Activated CD8-positive, alpha-beta T cell treated with anti-CD3 and anti-CD28 coated beads for 36 hours (primary cell): Measurements from ENCODE around the gene SEMA4D. TPM values are rescaled to one million over a fixed set of nuclear protein-coding genes. Genes with fewer than 3 reads are reported as not detected.

Experiments
- ATAC-seq: fragments of 200-7000 bp; cut with Tn5 transposase; one replicate; pipeline ENCODE4 v1.10.0; 2021; ENCODE audit warnings: mild to moderate bottlenecking, moderate library complexity
- CTCF ChIA-PET: fragments of 350-600 bp; sonication (Branson Sonifier 250); formaldehyde crosslinking; loops from one replicate; lab custom pipeline; 2021; ENCODE audit warnings: antibody characterized with exemption; lab: Charles Lee
- POLR2A ChIA-PET: fragments of 350-600 bp; sonication (Branson Sonifier 250); formaldehyde crosslinking; loops from one replicate; lab custom pipeline; 2021; ENCODE audit warnings: antibody characterized with exemption; lab: Charles Lee
- DNase-seq: peaks from one replicate; pipeline ENCODE4 v3.0.0-alpha.2; 2020
- H3K27ac Mint-ChIP-seq: one replicate; pipeline ENCODE4 v1.8.0; 2021; ENCODE audit warnings: mild to moderate bottlenecking, mixed read lengths
- H3K27me3 Mint-ChIP-seq: one replicate; pipeline ENCODE4 v1.8.0; 2021; ENCODE audit warnings: mixed read lengths
- H3K36me3 Mint-ChIP-seq: one replicate; pipeline ENCODE4 v1.8.0; 2021; ENCODE audit warnings: low read depth, mixed read lengths
- H3K4me1 Mint-ChIP-seq: one replicate; pipeline ENCODE4 v1.8.0; 2021; ENCODE audit warnings: low read depth, mixed read lengths
- H3K4me3 Mint-ChIP-seq: one replicate; pipeline ENCODE4 v1.8.0; 2021; ENCODE audit warnings: mild to moderate bottlenecking, moderate library complexity, mixed read lengths
- H3K9me3 Mint-ChIP-seq: one replicate; pipeline ENCODE4 v1.8.0; 2021; ENCODE audit warnings: mixed read lengths
- CTCF ChIP-seq: fragments of 200-600 bp; IDR thresholded peaks from one replicate; pipeline ENCODE4 v1.8.0; 2022; ENCODE audit warnings: antibody characterized with exemption, mild to moderate bottlenecking
- intact Hi-C: fragments of 100-400 bp; cut with micrococcal nuclease; formaldehyde crosslinking; loops from one replicate; pipeline ENCODE4 v1.10.0; 2022
- total RNA-seq, 2 experiments: library from RNA; stranded (reverse); gene quantifications; one replicate each; pipeline ENCODE4 v1.2.3, GENCODE V29; 2021

SEMA4D gene
- total RNA-seq, 2 experiments from 2014 or later = 290 to 317 TPM

- Mint-ChIP-seq H3K27me3 (no peaks in the 10 kb centered on the region), H3K27ac (peak overlapping the region; percentile 43), H3K9me3 (no peaks in the 10 kb centered on the region), H3K4me1 (peaks cover 9% of the 10 kb centered on the region), H3K36me3 (peaks cover 3% of the 10 kb centered on the region), H3K4me3 (no peak overlapping the region)
- CTCF ChIA-PET = interaction anchor here (1.0 to 1.2 kb wide), 2 partner anchors 9 to 182 kb away, joined by 3 read pairs; no protein-coding TSS in a partner anchor
- DNase-seq (no peak), ATAC-seq (peak; percentile 40)
- intact Hi-C loops = no loop called here
- no peak for TF ChIP-seq CTCF
- POLR2A ChIA-PET = interaction anchor here (1.0 to 1.8 kb wide), 5 partner anchors 9 to 43 kb away, joined by 3 to 7 read pairs (median 5); no protein-coding TSS in a partner anchor
These were observed 131.2 kb downstream of the SEMA4D start for GRCh38 chr9:89366711-89367110.

GRCh38 chr9:89365532-89365912 lies 132.4 kb downstream of the SEMA4D start:
- ChIA-PET CTCF (interaction anchor here (0.8 kb wide), 1 partner anchor 11 kb away, joined by 3 read pairs; no protein-coding TSS in a partner anchor), POLR2A (interaction anchor here (1.8 to 2.5 kb wide), 3 partner anchors 8 to 21 kb away, joined by 5 to 8 read pairs (median 6); no protein-coding TSS in a partner anchor)
- no peak overlapping the region for H3K4me3 Mint-ChIP-seq
- DNase-seq (no peak), ATAC-seq (no peak)
- peaks cover 9% of the 10 kb centered on the region for H3K4me1 Mint-ChIP-seq
- TF ChIP-seq CTCF = no peak
- intact Hi-C loops = no loop called here
- peaks cover 14% of the 10 kb centered on the region for H3K36me3 Mint-ChIP-seq
- no peaks in the 10 kb centered on the region for H3K9me3 Mint-ChIP-seq
- no peaks in the 10 kb centered on the region for H3K27me3 Mint-ChIP-seq
- no peak overlapping the region for H3K27ac Mint-ChIP-seq

GRCh38 chr9:89364666-89365531 lies 133.0 kb downstream of the SEMA4D start:
- ATAC-seq = no peak
- intact Hi-C loops = no loop called here
- no peaks in the 10 kb centered on the region for H3K9me3 Mint-ChIP-seq
- peaks cover 19% of the 10 kb centered on the region for H3K36me3 Mint-ChIP-seq
- TF ChIP-seq CTCF = no peak
- ChIA-PET CTCF (interaction anchor here (0.8 kb wide), 1 partner anchor 11 kb away, joined by 3 read pairs; no protein-coding TSS in a partner anchor), POLR2A (interaction anchor here (0.6 to 2.5 kb wide), 5 partner anchors 17 to 338 kb away, joined by 3 to 8 read pairs (median 3); no protein-coding TSS in a partner anchor)
- H3K4me3 Mint-ChIP-seq = no peak overlapping the region
- peaks cover 9% of the 10 kb centered on the region for H3K4me1 Mint-ChIP-seq
- DNase-seq = no peak
- no peaks in the 10 kb centered on the region for H3K27me3 Mint-ChIP-seq
- no peak overlapping the region for H3K27ac Mint-ChIP-seq

GRCh38 chr9:89363921-89364665 lies 133.8 kb downstream of the SEMA4D start:
- intact Hi-C loops = no loop called here
- CTCF ChIA-PET = no interaction called here
- H3K4me3 Mint-ChIP-seq = no peak overlapping the region
- DNase-seq (no peak), ATAC-seq (no peak)
- POLR2A ChIA-PET = interaction anchor here (0.6 to 2.5 kb wide), 8 partner anchors 9 to 338 kb away, joined by 3 to 8 read pairs (median 4); no protein-coding TSS in a partner anchor
- H3K27ac Mint-ChIP-seq = no peak overlapping the region
- peaks cover 9% of the 10 kb centered on the region for H3K4me1 Mint-ChIP-seq
- no peaks in the 10 kb centered on the region for H3K9me3 Mint-ChIP-seq
- TF ChIP-seq CTCF = no peak
- no peaks in the 10 kb centered on the region for H3K27me3 Mint-ChIP-seq
- H3K36me3 Mint-ChIP-seq = peaks cover 24% of the 10 kb centered on the region
